Measurements from ENCODE around the gene PLA2G3.

PLA2G3 gene

DNA sequence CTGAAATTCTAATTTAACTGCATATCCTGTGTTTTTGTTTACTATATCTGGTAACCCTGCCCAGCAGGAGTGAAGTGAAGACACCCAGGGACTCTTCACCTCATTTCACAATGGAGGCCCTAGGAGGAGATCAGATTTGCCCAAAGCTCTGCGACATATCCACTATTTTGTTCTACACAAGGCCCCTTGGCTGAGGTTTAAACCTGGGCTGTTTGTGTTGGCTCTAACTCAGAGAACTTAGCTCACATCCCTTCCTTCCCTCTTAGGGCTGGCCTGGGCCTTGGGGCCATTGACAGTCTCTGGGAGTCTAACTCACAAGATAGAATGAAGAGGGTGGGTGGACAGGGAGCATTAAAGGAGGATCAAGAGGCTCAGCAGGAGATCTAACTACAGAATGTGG lies 8.2 kb upstream of the PLA2G3 start:
- H3K4me3 ChIP-seq (ENCODE audit: low read length): no peak overlapping the region
- DNase-seq (ENCODE audit: low read depth): no peak
- TF ChIP-seq, protein P1, sequence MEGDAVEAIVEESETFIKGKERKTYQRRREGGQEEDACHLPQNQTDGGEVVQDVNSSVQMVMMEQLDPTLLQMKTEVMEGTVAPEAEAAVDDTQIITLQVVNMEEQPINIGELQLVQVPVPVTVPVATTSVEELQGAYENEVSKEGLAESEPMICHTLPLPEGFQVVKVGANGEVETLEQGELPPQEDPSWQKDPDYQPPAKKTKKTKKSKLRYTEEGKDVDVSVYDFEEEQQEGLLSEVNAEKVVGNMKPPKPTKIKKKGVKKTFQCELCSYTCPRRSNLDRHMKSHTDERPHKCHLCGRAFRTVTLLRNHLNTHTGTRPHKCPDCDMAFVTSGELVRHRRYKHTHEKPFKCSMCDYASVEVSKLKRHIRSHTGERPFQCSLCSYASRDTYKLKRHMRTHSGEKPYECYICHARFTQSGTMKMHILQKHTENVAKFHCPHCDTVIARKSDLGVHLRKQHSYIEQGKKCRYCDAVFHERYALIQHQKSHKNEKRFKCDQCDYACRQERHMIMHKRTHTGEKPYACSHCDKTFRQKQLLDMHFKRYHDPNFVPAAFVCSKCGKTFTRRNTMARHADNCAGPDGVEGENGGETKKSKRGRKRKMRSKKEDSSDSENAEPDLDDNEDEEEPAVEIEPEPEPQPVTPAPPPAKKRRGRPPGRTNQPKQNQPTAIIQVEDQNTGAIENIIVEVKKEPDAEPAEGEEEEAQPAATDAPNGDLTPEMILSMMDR (conservative IDR thresholded peaks at IDR 0.05; ENCODE audit: low read length): no peak

DNA sequence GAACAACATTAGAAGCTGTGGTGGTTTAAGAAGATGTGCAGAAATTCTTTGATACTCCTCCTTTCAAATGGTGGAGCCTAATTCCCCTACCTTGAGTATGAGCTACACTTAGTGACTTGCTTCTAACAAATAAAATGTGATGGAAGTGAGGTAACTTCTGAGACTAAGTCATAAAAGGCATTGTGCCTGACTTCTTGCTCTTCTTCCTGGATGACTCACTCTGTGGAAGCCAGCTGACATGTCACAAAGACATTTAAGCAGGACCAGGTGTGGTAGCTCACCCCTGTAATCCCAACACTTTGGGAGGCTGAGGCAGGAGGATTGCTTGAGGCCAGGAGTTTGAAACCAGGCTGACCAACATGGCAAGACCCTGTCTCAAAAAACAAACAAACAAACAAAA lies 3.9 kb upstream of the PLA2G3 start:
- H3K4me3 ChIP-seq (ENCODE audit: low read length): no peak overlapping the region
- DNase-seq (ENCODE audit: low read depth): peak; percentile 36
- TF ChIP-seq, protein P1 (conservative IDR thresholded peaks at IDR 0.05; ENCODE audit: low read length): no peak

DNA sequence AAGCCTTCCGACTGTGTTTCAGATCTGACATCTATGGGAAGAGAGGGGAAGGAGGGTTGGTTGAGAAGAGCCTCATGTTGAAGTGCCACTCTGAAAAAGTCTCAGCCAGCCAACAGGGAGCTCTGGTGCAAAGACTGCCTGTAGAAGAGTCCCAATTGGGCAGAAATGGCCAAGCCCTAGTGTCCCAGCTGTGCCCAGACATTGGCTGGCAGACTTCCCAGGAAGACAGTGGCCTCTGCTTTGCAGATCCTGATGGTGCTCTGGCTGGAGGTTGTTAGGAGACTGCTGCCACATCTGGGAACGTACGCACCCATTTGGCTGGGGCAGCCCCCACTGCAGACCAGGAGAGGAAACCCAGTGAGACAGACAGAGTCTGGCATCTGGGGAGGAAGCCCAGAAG lies 3.2 kb upstream of the PLA2G3 start:
- no peak overlapping the region for H3K4me3 ChIP-seq (ENCODE audit: low read length)
- DNase-seq (ENCODE audit: low read depth): no peak
- TF ChIP-seq, protein P1 (conservative IDR thresholded peaks at IDR 0.05; ENCODE audit: low read length): no peak

DNA sequence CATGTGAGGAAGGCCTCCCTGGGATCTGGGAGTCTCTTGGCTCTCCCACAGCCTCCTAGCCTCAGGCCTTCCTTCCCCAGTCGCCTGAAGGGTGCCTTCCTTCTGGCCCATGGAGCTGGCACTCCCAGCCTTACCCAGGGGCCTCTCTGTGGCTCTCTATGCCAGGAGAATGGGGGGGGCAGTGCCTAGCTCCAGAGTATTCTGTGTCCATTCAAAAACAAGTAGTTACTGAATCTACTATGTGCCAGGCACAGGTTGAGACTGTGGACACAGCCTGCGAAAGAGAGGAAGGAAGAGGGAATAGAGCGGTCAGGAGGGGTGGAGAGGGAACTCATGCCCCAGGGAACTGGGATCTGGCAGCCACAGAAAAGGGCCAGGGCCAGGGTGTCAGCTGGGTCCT lies 2.7 kb upstream of the PLA2G3 start:
- TF ChIP-seq, protein P1 (conservative IDR thresholded peaks at IDR 0.05; ENCODE audit: low read length): no peak
- H3K4me3 ChIP-seq (ENCODE audit: low read length): no peak overlapping the region
- DNase-seq (ENCODE audit: low read depth): no peak

DNA sequence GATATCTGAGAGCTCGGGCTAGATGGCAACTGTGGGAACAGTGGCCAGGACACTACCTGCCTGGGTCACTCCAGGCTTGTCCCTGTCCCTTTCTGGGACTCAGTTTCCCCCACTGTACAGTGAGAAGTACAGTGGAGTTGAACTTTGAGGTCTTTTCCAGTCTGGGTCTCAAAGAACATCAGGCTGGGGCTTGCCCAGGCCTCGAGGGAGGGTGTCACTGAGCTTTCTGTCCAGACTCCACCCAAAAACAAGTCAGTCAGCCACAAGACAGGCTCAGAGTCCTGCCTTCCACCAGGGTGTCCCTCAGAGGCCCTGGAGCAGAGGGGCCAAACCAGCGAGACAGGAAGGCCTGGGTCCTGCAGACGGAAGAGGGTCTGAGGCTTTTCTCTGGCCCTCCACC lies 2.0 kb upstream of the PLA2G3 start:
- TF ChIP-seq, protein P1 (conservative IDR thresholded peaks at IDR 0.05; ENCODE audit: low read length): no peak
- DNase-seq (ENCODE audit: low read depth): no peak
- H3K4me3 ChIP-seq (ENCODE audit: low read length): no peak overlapping the region

DNA sequence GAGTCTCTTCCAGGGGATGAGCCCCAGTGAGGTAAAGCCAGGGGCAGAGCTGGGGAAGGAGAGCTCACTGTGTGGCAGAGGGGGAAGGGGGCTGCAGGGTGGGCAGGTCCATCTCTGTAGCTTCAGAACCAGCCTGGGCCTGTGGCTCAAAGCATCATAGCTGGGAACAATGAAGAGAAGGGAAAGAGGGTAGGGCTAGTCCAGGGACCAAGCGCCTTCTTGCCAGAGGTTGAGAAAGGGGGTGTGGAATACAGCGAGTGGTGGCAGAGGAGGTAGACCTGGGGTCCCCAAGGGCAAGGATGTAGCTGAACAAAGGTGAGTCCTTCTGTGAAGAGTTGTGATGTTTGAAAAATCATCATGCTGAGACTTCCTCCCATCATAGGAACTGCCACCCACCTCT lies 1.2 kb upstream of the PLA2G3 start:
- H3K4me3 ChIP-seq (ENCODE audit: low read length): no peak overlapping the region
- DNase-seq (ENCODE audit: low read depth): no peak
- TF ChIP-seq, protein P1 (conservative IDR thresholded peaks at IDR 0.05; ENCODE audit: low read length): no peak

DNA sequence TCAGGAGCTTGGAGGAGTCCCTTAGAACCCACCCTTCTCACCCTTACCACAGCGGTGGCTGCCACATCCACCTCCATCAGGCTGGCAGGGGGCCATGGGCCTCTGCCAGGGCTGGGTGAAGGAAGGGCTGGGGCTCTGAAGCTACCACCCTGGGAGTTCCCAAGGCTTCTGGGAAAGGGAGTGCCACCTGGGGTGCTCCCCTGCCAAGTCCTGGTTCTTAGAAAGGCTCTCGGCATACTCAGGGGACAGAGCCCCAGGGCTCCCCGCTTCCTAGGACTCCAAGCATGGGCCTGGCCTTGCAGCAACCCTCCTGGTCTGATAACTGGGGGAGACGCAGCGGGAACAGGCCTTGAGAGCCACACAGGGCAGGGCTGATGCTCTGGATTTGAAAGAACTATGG lies 438 bp upstream of the PLA2G3 start:
- TF ChIP-seq, protein P1 (conservative IDR thresholded peaks at IDR 0.05; ENCODE audit: low read length): no peak
- no peak overlapping the region for H3K4me3 ChIP-seq (ENCODE audit: low read length)
- DNase-seq (ENCODE audit: low read depth): no peak

Data from AG10803 (cell line).